Fibroblast of pulmonary artery (primary cell): Measurements from ENCODE around the gene TMTC1.
A peak's percentile ranks its signal among the peaks of the same experiment; 100 is the strongest.
"Not testable (repeated sequence)": the region's sequence is repeated elsewhere in the genome, so short reads cannot be mapped to it uniquely, and the experiment has no call there.

Experiments used
- DNase-seq: peaks from one replicate; pipeline ENCODE4 v3.0.0-alpha.2; 2010; ENCODE audit warnings: low read depth
- H3K4me3 ChIP-seq: replicated peaks from 2 replicates; pipeline ENCODE4 v1.5.1; 2011; ENCODE audit warnings: low read depth, mild to moderate bottlenecking, control low read depth, low read length, moderate library complexity
- TF ChIP-seq, protein P1 (sequence below): IDR thresholded peaks from 2 replicates; pipeline ENCODE4 v1.5.1; 2011; ENCODE audit warnings: mild to moderate bottlenecking, control low read depth, low read length, inconsistent platforms; ENCODE audit errors: missing control alignments

TMTC1 gene

DNA sequence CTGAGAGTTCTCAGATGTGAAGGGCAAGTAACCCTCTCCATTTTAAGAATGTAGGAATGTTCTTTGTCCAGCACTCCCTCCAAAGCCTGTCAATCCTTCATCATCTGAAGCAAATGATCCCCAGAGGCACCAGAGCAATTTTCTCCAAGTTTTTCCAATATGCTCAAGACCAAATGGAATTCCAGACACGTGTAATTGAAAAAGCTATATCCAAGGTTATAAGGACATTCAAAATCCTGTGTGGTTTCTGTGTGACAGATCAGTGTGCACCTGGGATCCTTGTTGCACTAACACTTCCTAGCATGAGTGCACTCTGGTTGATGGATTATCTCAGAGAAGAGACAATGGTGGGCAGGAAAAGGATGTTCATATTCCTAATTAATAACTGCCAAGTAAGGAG lies 220.7 kb downstream of the TMTC1 start:
- TF ChIP-seq, protein P1, sequence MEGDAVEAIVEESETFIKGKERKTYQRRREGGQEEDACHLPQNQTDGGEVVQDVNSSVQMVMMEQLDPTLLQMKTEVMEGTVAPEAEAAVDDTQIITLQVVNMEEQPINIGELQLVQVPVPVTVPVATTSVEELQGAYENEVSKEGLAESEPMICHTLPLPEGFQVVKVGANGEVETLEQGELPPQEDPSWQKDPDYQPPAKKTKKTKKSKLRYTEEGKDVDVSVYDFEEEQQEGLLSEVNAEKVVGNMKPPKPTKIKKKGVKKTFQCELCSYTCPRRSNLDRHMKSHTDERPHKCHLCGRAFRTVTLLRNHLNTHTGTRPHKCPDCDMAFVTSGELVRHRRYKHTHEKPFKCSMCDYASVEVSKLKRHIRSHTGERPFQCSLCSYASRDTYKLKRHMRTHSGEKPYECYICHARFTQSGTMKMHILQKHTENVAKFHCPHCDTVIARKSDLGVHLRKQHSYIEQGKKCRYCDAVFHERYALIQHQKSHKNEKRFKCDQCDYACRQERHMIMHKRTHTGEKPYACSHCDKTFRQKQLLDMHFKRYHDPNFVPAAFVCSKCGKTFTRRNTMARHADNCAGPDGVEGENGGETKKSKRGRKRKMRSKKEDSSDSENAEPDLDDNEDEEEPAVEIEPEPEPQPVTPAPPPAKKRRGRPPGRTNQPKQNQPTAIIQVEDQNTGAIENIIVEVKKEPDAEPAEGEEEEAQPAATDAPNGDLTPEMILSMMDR, result no peak
- no peak overlapping the region for H3K4me3 ChIP-seq
- no peak for DNase-seq

DNA sequence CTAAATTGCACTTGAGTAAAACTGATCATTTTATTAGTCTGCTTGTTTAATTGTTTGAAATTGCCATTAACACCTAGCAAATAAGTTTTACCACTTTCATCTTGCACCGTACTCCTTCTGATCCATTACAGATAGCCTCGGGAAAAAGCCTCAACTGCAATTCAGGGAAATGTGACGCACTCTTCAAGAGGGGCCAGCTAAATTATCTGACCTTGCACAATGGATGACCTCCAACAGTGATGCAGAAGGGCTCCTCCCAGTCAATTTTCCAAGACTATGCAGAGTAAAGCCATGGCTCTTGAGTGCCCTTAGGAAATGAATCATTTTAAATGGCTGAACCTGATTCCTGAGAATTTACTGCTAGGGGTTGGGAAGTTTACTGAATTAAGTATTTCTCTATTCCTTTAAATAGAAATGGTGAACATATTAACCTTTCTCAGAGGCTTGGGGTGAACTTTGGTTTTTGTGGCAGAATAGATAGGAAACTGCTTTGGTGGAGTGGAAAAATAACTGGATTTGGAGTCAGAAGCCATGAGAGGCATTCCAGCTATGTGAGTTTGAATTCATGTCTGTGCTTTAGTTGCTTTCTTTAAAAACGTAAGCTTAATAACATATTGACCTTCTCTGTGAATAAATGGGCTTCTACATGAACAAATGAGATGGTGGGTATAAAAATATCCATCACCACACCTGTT lies 221.5 kb downstream of the TMTC1 start:
- no peak overlapping the region for H3K4me3 ChIP-seq
- TF ChIP-seq, protein P1, result no peak
- peak; percentile 96 for DNase-seq

DNA sequence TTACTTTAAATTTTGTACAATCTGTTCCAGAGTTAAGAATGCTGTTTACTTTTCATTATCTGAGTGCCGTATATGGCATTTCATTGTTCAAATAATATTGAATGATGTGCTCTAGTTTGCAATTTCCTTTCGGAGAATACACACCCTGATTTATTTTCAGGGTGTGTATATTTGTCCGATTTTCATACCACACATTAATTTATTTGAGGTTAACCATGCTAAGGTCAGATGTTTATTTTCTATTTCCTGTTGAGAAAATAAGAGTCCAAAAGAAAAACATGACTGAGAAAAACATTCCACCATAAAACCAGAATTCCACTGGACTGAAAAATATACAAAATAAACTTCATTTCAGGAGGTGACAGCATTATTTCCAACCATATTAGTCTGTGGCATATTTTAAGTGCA lies 222.1 kb downstream of the TMTC1 start:
- TF ChIP-seq, protein P1, result no peak
- no peak overlapping the region for H3K4me3 ChIP-seq
- peak; percentile 39 for DNase-seq

DNA sequence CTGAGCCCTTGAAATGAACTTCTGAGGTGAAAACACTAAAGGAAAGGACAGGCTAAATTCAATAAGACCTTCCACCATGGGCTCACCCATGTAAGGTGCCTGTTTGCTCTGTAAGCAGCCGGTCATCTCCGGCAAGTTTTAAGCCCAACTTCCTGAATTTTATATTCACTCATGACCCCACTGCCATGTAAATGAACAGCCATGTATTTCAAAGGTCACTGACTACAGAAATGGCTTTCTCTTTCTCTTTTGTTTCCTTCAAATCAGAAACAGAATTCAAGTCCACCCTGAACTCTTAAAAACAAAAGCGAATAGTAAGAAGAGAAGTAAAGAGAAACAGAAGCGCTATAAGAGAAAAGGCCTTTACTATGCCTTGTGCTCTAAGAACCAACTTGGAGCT lies 224.5 kb downstream of the TMTC1 start:
- no peak for DNase-seq
- no peak overlapping the region for H3K4me3 ChIP-seq
- TF ChIP-seq, protein P1, result no peak

DNA sequence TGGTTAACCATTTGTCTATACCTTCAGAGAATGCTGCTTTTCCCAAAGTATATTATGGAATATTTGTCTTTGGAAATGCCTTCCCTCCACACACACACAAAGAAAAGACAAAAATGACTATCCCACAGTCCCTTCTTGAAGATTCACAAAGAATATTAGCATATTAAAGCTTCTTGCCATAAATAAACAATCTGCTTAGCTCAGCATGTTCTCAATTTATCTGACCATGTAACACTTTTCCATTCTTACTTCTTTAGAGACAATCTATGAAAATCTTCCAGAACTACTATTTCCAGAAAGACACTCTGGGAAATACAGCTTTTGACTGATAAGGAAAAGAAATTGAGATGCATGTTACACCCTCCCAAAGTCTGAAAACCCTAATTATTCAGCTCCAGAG lies 227.4 kb downstream of the TMTC1 start:
- H3K4me3 ChIP-seq, result no peak overlapping the region
- TF ChIP-seq, protein P1, result no peak
- DNase-seq, result no peak

DNA sequence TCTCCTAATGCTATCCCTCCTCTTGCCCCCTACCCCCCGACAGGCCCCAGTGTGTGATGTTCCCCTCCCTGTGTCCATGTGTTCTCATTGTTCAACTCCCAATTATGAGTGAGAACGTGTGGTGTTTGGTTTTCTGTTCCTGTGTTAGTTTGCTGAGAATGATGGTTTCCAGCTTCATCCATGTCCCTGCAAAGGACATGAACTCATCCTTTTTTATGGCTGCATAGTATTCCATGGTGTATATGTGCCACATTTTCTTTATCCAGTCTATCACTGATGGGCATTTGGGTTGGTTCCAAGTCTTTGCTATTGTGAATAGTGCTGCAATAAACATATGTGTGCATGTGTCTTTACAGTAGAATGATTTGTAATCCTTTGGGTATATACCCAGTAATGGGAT lies 228.3 kb downstream of the TMTC1 start:
- DNase-seq, result not testable (repeated sequence)

DNA sequence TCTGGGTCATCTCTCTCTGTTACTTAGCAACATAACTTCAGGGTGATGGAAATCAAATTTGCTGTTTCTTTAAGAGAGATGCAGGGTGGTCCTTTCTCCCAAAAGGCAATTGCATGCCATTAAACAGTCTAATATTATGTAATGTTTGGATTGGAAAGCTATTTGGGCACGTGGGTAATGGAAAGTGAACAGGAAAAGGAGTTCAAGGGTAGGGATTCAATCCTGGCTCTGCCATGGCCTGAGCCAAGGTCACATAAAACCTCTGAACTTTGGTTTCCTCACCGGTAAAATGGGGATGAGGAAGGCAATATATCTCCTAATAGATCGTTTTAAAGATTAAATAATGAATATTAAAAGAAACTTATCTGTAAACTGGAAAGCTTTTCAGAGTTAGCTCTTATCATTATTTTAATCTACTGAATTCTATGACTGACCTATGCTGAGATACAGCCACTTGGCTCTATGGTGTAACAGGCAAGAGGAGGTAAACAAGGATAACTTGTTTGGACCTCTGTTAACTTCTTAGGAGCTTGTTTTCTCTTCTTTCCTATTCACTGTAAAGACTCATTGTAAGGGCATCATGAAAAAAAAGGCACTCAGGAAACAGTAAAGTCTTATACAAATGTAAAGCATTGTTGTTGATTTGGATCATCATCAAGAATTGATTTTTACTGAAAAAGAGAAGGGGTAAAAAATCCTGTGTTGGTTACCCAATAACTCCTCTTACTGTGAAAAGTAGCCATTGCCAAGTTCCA lies 230.6 kb downstream of the TMTC1 start:
- TF ChIP-seq, protein P1, result no peak
- DNase-seq, result peak; percentile 20

More for the DNA sequence above, 228.3 kb downstream of the TMTC1 start:
- H3K4me3 ChIP-seq, result not testable (repeated sequence)

More for the DNA sequence above, 230.6 kb downstream of the TMTC1 start:
- no peak overlapping the region for H3K4me3 ChIP-seq
